Lower leg skin (tissue), 3 donors: Measurements from ENCODE around the gene SLC25A33.

Source experiments
- POLR2A ChIP-seq, 2 donors: fragments of 450-650 bp; IDR thresholded peaks; one replicate each; pipeline ENCODE4 v1.6.1; 2016 to 2017; ENCODE audit warnings: antibody characterized with exemption in 2 of 2, mild to moderate bottlenecking in 1 of 2, moderate library complexity in 1 of 2
- TF ChIP-seq, protein P1 (sequence below), 3 donors: fragments of 450-650 bp; IDR thresholded peaks; one replicate each; pipeline ENCODE4 v1.5.1; 2016; ENCODE audit warnings: antibody characterized with exemption in 3 of 3, mild to moderate bottlenecking in 3 of 3, moderate library complexity in 2 of 3

DNA sequence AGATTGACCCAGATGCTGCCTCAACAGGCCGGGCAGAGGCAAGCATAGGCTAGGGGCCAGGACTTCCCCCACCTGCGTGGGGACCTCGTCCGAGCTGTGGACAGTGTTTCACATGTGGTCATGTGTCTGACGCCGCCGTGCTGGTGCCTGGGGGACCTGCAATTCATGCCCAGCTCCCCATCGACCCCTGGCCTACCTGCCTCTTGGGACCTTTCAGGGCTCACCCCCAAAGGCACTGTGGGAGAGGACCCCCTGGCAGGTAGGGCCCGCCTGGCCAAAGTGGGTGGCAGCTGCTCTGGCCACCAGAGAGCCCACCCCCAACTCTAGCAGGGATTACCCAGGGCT is 53.9 kb downstream of the SLC25A33 start:
- TF ChIP-seq, protein P1, sequence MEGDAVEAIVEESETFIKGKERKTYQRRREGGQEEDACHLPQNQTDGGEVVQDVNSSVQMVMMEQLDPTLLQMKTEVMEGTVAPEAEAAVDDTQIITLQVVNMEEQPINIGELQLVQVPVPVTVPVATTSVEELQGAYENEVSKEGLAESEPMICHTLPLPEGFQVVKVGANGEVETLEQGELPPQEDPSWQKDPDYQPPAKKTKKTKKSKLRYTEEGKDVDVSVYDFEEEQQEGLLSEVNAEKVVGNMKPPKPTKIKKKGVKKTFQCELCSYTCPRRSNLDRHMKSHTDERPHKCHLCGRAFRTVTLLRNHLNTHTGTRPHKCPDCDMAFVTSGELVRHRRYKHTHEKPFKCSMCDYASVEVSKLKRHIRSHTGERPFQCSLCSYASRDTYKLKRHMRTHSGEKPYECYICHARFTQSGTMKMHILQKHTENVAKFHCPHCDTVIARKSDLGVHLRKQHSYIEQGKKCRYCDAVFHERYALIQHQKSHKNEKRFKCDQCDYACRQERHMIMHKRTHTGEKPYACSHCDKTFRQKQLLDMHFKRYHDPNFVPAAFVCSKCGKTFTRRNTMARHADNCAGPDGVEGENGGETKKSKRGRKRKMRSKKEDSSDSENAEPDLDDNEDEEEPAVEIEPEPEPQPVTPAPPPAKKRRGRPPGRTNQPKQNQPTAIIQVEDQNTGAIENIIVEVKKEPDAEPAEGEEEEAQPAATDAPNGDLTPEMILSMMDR (IDR thresholded peaks at IDR 0.05): no peak
- TF ChIP-seq POLR2A (IDR thresholded peaks at IDR 0.05): no peak
